Stimulated activated CD4-positive, alpha-beta T cell treated with anti-CD3 and anti-CD28 coated beads, Interleukin-15, amount 100 ng/mL, for 24 hours (primary cell): ENCODE results near the gene SFTPB.
"Not testable (repeated sequence)": the region's sequence is repeated elsewhere in the genome, so short reads cannot be mapped to it uniquely, and the experiment has no call there.

Experiments
- DNase-seq: peaks from one replicate; pipeline ENCODE4 v3.0.0-alpha.2; 2020

SFTPB gene

GRCh38 chr2:85675427-85675826, 7.4 kb upstream of the SFTPB start:
- DNase-seq: no peak

- no peak for DNase-seq
These were observed 6.4 kb upstream of the SFTPB start for GRCh38 chr2:85674417-85674816.

GRCh38 chr2:85673716-85674375, 5.8 kb upstream of the SFTPB start:
- DNase-seq: no peak

GRCh38 chr2:85672456-85672855, 4.5 kb upstream of the SFTPB start:
- no peak for DNase-seq

- not testable (repeated sequence) for DNase-seq
These were observed 2.4 kb upstream of the SFTPB start for GRCh38 chr2:85670416-85670815.

GRCh38 chr2:85669549-85669948, 1.6 kb upstream of the SFTPB start:
- no peak for DNase-seq

- no peak for DNase-seq
These were observed 801 bp upstream of the SFTPB start for GRCh38 chr2:85668857-85669142.

GRCh38 chr2:85667561-85668008, 414 bp downstream of the SFTPB start:
- no peak for DNase-seq

- DNase-seq: no peak
These were observed 1.3 kb downstream of the SFTPB start for GRCh38 chr2:85666435-85667316.

- no peak for DNase-seq
These were observed 2.0 kb downstream of the SFTPB start for GRCh38 chr2:85666016-85666415.

- no peak for DNase-seq
These were observed 2.6 kb downstream of the SFTPB start for GRCh38 chr2:85665264-85665937.

- DNase-seq: no peak
These were observed 4.1 kb downstream of the SFTPB start for GRCh38 chr2:85663594-85664565.

GRCh38 chr2:85662899-85663593, 5.0 kb downstream of the SFTPB start:
- no peak for DNase-seq

- DNase-seq: no peak
These were observed 6.7 kb downstream of the SFTPB start for GRCh38 chr2:85661139-85661858.

GRCh38 chr2:85660725-85661124, 7.3 kb downstream of the SFTPB start:
- DNase-seq: no peak

- not testable (repeated sequence) for DNase-seq
These were observed 7.7 kb downstream of the SFTPB start for GRCh38 chr2:85660301-85660700.

- DNase-seq: no peak
These were observed 8.5 kb downstream of the SFTPB start for GRCh38 chr2:85659324-85659981.

- DNase-seq: not testable (repeated sequence)
These were observed 10.6 kb downstream of the SFTPB start for GRCh38 chr2:85657399-85657798.

GRCh38 chr2:85656468-85656867, 11.5 kb downstream of the SFTPB start:
- DNase-seq: no peak

GRCh38 chr2:85655961-85656417, 12.0 kb downstream of the SFTPB start:
- DNase-seq: no peak

GRCh38 chr2:85653996-85654395, 14.0 kb downstream of the SFTPB start:
- no peak for DNase-seq
